ENCODE measurements around the gene KCNIP3. TPM values are rescaled to one million over a fixed set of nuclear protein-coding genes. Genes with fewer than 3 reads are reported as not detected.
"Not testable (repeated sequence)": the region's sequence is repeated elsewhere in the genome, so short reads cannot be mapped to it uniquely, and the experiment has no call there.

Gene KCNIP3
- total RNA-seq, 1 experiment from 2014 or later = not detected

DNA sequence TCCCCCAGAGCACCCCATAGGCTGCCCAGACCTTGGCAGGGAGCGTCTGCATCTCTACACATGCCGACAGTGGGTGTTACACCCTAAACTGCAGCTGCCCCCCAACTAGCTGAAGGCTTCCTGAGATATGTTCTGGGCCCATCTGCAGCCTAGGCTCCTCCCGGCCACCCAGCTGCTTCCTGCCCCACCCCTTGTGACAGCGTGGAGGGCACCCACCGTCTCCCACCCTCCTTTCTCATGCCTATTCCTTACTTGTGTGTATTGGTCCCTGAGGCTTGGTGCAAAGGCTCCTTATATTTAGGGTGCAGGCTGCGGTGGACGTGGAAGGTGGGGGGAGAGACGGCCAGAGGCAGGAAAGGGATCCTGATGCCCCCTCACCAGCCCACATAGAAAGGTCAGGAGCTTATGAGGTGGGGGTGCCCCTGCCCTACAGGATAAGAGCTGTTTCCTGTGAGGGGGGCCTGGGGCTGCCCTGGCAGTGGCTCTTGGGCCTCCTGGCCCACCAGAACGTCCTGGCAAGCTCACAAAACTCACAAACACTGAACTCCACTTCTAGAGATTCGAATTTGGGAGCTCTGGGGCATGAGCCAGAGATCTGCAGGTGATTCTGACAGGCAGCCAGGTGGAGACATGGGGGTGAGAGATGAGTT lies 30.2 kb upstream of the KCNIP3 start:
- Histone ChIP-seq H3K4me2 (ENCODE audit: low read depth, low read length, poor library complexity, severe bottlenecking) (no peak overlapping the region), H3K27me3 (ENCODE audit: low read length) (no peaks in the 10 kb centered on the region), H3K79me2 (ENCODE audit: low read length) (no peaks in the 10 kb centered on the region), H3K4me3 (ENCODE audit: low read length) (no peak overlapping the region), H3K27ac (ENCODE audit: low read length) (no peak overlapping the region), H2AFZ (ENCODE audit: low read length) (no peak overlapping the region), H3K4me1 (ENCODE audit: low read length) (peaks cover 6% of the 10 kb centered on the region; the same call in 1 of the 2 replicates), H3K9me3 (ENCODE audit: low read length) (no peaks in the 10 kb centered on the region), H3K9ac (ENCODE audit: low read length) (no peak overlapping the region), H3K36me3 (ENCODE audit: insufficient read depth, low read length) (no peaks in the 10 kb centered on the region), H3K9me2 (replicated peaks; ENCODE audit: insufficient read depth, low read length) (no peaks in the 10 kb centered on the region), H4K20me1 (ENCODE audit: insufficient read depth, low read depth, low read length) (no peaks in the 10 kb centered on the region)
- DNase-seq = no peak

DNA sequence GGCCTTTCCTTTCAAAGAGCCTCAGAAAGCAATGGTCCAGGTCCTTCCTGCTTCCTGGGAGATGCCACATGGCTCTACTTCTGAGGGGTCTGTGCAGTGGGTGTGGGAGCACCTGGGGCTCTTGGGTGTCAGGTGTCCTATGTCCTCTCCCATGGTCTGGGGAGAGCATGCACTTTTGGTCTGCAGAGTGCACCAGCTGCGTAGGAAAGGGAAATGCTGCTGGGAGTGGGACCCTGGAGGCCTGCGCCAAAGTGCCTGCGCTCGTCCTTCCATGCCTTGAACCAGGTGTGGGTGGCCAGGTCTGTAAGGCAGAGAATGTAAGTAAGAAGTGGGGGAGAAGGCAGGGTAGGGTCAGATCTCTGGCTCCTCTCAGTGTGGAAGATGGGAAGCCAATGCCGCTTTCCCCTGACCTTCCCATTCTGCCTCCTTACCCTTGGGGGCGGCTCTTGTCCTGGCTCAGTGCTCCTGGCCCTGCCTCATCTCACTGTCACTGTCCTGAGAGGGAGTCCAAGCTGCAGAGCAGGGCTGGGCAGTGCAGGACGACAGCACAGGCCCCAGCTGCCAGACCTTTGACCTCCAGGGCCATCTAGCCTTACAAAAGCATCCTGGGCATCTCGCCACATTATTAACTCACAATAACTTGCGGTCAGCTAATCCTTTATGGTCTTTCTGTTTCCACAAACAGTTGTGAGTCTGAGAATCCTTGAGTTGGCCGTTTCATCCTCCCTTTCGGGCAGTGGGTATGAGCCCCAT lies 29.5 kb upstream of the KCNIP3 start:
- peaks cover 6% of the 10 kb centered on the region; the same call in 1 of the 2 replicates for H3K4me1 ChIP-seq (ENCODE audit: low read length)
- H2AFZ ChIP-seq (ENCODE audit: low read length) = no peak overlapping the region
- H3K4me2 ChIP-seq (ENCODE audit: low read depth, low read length, poor library complexity, severe bottlenecking) = no peak overlapping the region
- H3K27ac ChIP-seq (ENCODE audit: low read length) = no peak overlapping the region
- H3K36me3 ChIP-seq (ENCODE audit: insufficient read depth, low read length) = no peaks in the 10 kb centered on the region
- H3K79me2 ChIP-seq (ENCODE audit: low read length) = no peaks in the 10 kb centered on the region
- no peak overlapping the region for H3K9ac ChIP-seq (ENCODE audit: low read length)
- H3K4me3 ChIP-seq (ENCODE audit: low read length) = no peak overlapping the region
- no peaks in the 10 kb centered on the region for H3K9me2 ChIP-seq (replicated peaks; ENCODE audit: insufficient read depth, low read length)
- H3K9me3 ChIP-seq (ENCODE audit: low read length) = no peaks in the 10 kb centered on the region
- H4K20me1 ChIP-seq (ENCODE audit: insufficient read depth, low read depth, low read length) = no peaks in the 10 kb centered on the region
- no peak for DNase-seq
- no peaks in the 10 kb centered on the region for H3K27me3 ChIP-seq (ENCODE audit: low read length)

DNA sequence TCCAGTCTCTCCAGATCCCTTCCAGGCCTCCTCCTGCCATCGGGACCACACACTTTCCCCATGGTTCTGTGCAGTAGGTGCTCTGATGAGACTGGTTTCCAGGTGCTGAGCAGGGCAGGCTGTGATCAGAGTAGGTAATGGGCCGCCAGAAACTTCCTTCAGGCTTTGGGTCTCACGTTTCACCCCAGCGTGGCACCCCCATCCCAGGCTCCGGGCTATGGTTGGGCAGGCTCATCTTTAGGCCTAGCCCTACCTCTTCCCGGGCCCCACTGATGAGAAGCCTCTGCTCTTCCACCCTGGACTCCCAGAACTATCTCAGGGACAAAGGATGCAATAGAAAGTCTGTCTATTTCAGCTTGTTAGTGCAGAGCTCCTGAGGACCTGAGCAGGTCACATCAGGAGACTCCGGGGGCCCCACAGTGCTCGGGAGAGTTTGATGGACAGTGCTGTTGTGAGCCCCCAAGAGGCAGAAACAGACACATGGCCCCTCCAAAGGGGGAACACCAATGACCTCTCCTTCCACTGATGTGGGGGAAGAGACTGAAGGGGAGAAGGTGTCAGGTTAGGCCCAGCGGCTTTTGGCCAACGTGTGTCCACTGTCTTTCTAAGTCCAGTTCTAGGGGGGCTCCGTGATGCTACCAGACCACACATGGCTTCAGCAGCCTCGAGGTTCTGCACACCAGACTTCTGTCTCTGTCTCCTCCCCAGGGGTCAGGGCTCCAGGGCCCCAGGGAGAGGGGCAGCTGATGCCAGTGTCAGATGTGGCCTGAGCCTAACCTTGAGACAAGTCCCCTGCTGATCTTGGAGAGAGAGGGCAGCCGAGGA lies 28.7 kb upstream of the KCNIP3 start:
- no peak for DNase-seq
- no peak overlapping the region for H3K4me3 ChIP-seq (ENCODE audit: low read length)
- H3K36me3 ChIP-seq (ENCODE audit: insufficient read depth, low read length) = no peaks in the 10 kb centered on the region
- no peaks in the 10 kb centered on the region for H3K9me2 ChIP-seq (replicated peaks; ENCODE audit: insufficient read depth, low read length)
- H3K79me2 ChIP-seq (ENCODE audit: low read length) = no peaks in the 10 kb centered on the region
- 0 out of 2 replicates have a peak, but pooled peaks cover 1% of the 10 kb centered on the region for H3K4me1 ChIP-seq (ENCODE audit: low read length)
- no peaks in the 10 kb centered on the region for H3K27me3 ChIP-seq (ENCODE audit: low read length)
- H3K27ac ChIP-seq (ENCODE audit: low read length) = no peak overlapping the region
- H3K9ac ChIP-seq (ENCODE audit: low read length) = no peak overlapping the region
- no peaks in the 10 kb centered on the region for H3K9me3 ChIP-seq (ENCODE audit: low read length)
- no peaks in the 10 kb centered on the region for H4K20me1 ChIP-seq (ENCODE audit: insufficient read depth, low read depth, low read length)
- no peak overlapping the region for H2AFZ ChIP-seq (ENCODE audit: low read length)
- no peak overlapping the region for H3K4me2 ChIP-seq (ENCODE audit: low read depth, low read length, poor library complexity, severe bottlenecking)

DNA sequence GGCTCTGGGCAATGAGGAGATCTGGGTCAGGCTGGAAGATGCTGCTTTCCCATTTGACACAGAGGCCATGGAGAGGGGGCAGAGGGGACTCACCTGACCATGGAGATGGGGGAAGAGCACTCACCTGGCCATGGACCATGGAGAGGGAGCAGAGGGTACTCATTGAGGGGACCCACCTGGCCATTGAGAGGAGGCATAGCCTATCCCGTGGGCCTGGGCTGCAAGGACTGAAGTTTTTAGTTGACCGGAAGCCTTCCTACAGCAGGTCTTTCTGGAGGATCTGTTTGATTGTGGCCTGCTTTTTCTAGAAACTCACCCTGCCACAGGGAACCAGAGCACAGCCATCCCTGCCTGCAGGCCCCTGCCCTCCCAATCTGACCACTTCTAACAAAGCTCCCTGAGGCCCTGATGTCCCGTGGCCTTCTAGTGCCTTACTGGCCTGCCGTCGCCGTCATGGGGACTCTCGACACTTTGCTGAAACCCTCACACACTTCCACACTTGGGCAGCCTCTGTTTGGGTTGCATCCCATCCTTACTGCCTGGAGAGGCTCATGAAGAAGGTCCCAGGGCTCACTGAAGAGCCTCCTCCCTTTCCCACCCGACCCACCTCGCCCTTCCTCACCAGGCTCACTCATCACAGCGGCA lies 28.0 kb upstream of the KCNIP3 start:
- no peaks in the 10 kb centered on the region for H3K9me3 ChIP-seq (ENCODE audit: low read length)
- H3K4me3 ChIP-seq (ENCODE audit: low read length) = no peak overlapping the region
- no peak overlapping the region for H3K9ac ChIP-seq (ENCODE audit: low read length)
- DNase-seq = no peak
- H3K4me2 ChIP-seq (ENCODE audit: low read depth, low read length, poor library complexity, severe bottlenecking) = no peak overlapping the region
- no peaks in the 10 kb centered on the region for H3K27me3 ChIP-seq (ENCODE audit: low read length)
- H3K9me2 ChIP-seq (replicated peaks; ENCODE audit: insufficient read depth, low read length) = no peaks in the 10 kb centered on the region
- no peaks in the 10 kb centered on the region for H4K20me1 ChIP-seq (ENCODE audit: insufficient read depth, low read depth, low read length)
- no peaks in the 10 kb centered on the region for H3K4me1 ChIP-seq (ENCODE audit: low read length)
- no peak overlapping the region for H2AFZ ChIP-seq (ENCODE audit: low read length)
- H3K79me2 ChIP-seq (ENCODE audit: low read length) = no peaks in the 10 kb centered on the region
- no peak overlapping the region for H3K27ac ChIP-seq (ENCODE audit: low read length)
- no peaks in the 10 kb centered on the region for H3K36me3 ChIP-seq (ENCODE audit: insufficient read depth, low read length)

DNA sequence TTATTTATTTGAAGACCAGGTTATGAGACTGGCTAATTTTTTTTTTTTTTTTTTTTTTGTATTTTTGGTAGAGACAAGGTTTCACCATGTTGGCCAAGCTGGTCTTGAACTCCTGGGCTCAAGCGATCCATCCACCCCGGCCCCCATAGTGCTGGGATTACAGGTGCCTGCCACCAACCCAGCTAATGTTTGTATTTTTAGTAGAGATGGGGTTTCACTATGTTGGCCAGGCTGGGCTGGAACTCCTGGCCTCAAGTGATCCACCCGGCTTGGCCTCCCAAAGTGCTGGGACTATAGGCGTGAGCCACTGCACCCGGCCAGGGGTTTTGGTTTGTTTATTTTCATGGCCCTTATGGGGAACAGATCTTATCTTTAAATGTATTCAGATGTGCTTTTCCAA lies 27.4 kb upstream of the KCNIP3 start:
- not testable (repeated sequence) for H3K9me2 ChIP-seq (replicated peaks; ENCODE audit: insufficient read depth, low read length); H3K4me1 ChIP-seq (ENCODE audit: low read length); H3K4me2 ChIP-seq (ENCODE audit: low read depth, low read length, poor library complexity, severe bottlenecking); H3K9me3 ChIP-seq (ENCODE audit: low read length); H3K79me2 ChIP-seq (ENCODE audit: low read length); H3K36me3 ChIP-seq (ENCODE audit: insufficient read depth, low read length); H2AFZ ChIP-seq (ENCODE audit: low read length); DNase-seq; H3K4me3 ChIP-seq (ENCODE audit: low read length); H4K20me1 ChIP-seq (ENCODE audit: insufficient read depth, low read depth, low read length); H3K9ac ChIP-seq (ENCODE audit: low read length); H3K27me3 ChIP-seq (ENCODE audit: low read length); H3K27ac ChIP-seq (ENCODE audit: low read length)

DNA sequence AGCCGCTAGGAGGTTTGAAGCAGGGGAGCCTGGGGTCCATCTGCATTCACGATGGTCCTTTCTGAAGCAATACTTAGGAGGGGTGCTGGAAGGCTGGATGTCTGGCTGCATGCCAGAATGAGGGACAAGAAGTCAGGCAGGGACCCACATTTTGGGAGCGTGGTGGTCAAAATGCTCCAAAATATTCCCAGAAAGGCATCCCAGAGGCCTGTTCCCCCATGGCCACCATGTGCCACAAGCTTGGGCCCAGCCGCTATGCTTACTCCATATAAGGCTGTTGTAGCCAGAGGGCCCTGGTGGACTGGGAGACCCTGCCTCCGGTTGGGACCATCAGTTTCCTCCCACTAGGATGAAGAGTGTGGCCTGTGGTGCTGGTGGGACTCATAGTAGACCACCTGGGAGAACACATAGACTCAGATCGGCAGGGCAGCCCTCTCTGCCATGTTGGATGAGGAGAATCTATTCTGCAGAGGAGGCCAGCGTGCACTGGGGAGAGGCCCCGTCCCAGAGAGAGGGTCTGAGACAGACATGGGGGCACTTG lies 26.5 kb upstream of the KCNIP3 start:
- DNase-seq = no peak
- no peak overlapping the region for H3K4me2 ChIP-seq (ENCODE audit: low read depth, low read length, poor library complexity, severe bottlenecking)
- no peaks in the 10 kb centered on the region for H3K9me2 ChIP-seq (replicated peaks; ENCODE audit: insufficient read depth, low read length)
- H3K27ac ChIP-seq (ENCODE audit: low read length) = no peak overlapping the region
- H3K9me3 ChIP-seq (ENCODE audit: low read length) = no peaks in the 10 kb centered on the region
- H4K20me1 ChIP-seq (ENCODE audit: insufficient read depth, low read depth, low read length) = no peaks in the 10 kb centered on the region
- H3K27me3 ChIP-seq (ENCODE audit: low read length) = no peaks in the 10 kb centered on the region
- no peaks in the 10 kb centered on the region for H3K4me1 ChIP-seq (ENCODE audit: low read length)
- H3K4me3 ChIP-seq (ENCODE audit: low read length) = no peak overlapping the region
- H2AFZ ChIP-seq (ENCODE audit: low read length) = no peak overlapping the region
- no peaks in the 10 kb centered on the region for H3K79me2 ChIP-seq (ENCODE audit: low read length)
- no peak overlapping the region for H3K9ac ChIP-seq (ENCODE audit: low read length)
- H3K36me3 ChIP-seq (ENCODE audit: insufficient read depth, low read length) = no peaks in the 10 kb centered on the region

DNA sequence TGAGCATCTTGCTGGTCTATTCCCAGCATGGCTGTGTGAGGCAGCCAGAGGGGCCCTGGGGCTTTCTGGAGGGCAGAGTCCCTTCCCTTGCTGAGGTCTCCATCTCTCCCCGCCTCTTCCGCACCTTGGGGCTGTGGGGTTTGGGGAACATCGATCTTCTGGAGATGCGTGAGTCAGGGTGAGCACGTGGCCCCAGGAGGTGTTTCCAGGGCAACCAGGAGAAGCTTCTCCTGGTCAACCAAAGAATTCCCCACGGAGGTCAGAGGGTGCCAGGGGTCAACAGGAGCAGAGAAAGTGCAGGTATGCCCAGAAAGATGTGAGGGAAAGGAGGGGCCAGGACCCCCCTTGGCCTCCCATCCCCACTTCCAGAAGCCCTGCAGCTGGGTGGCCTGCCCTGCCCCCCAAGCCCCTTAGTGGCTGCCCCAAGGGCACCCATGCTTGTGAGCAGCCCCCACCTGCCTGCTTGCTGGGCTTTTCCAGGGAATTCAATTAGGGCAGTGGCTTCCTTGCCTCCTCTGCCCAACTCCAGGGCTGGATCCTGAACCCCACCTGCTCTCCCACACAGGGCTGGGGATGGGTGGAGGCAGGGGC lies 25.7 kb upstream of the KCNIP3 start:
- Histone ChIP-seq H3K4me2 (ENCODE audit: low read depth, low read length, poor library complexity, severe bottlenecking) (no peak overlapping the region), H4K20me1 (ENCODE audit: insufficient read depth, low read depth, low read length) (no peaks in the 10 kb centered on the region), H3K9ac (ENCODE audit: low read length) (no peak overlapping the region), H3K4me3 (ENCODE audit: low read length) (no peak overlapping the region), H3K36me3 (ENCODE audit: insufficient read depth, low read length) (no peaks in the 10 kb centered on the region), H3K9me2 (replicated peaks; ENCODE audit: insufficient read depth, low read length) (no peaks in the 10 kb centered on the region), H3K27me3 (ENCODE audit: low read length) (no peaks in the 10 kb centered on the region), H3K9me3 (ENCODE audit: low read length) (no peaks in the 10 kb centered on the region), H3K4me1 (ENCODE audit: low read length) (no peaks in the 10 kb centered on the region), H2AFZ (ENCODE audit: low read length) (no peak overlapping the region), H3K27ac (ENCODE audit: low read length) (no peak overlapping the region), H3K79me2 (ENCODE audit: low read length) (no peaks in the 10 kb centered on the region)
- DNase-seq = no peak

All from Karpas-422 (cell line).